ENCODE measurements around the gene CCDC9. TPM values are rescaled to one million over a fixed set of nuclear protein-coding genes. Genes with fewer than 3 reads are reported as not detected.

The CCDC9 gene
- total and polyA plus RNA-seq, 2 of the 13 experiments (the other 11 are each of a cell fraction or from before 2014, with no cell fraction given): 2.9 to 6.3 TPM

- TF ChIP-seq ARNT (IDR thresholded peaks at IDR 0.05) (no peak), SP140L (CRISPR knock-in tag; IDR thresholded peaks at IDR 0.05; ENCODE audit: borderline replicate concordance) (no peak), NFE2L1 (CRISPR knock-in tag; IDR thresholded peaks at IDR 0.05; ENCODE audit: borderline replicate concordance) (no peak), MBNL3 (CRISPR knock-in tag; conservative IDR thresholded peaks at IDR 0.05) (no peak), MIER3 (CRISPR knock-in tag; IDR thresholded peaks at IDR 0.05; ENCODE audit: borderline replicate concordance) (0 out of 2 replicates have a peak, but pooled peaks have one; percentile 34), CREB1 (IDR thresholded peaks at IDR 0.05) (peak; percentile 93), CREB1 (CRISPR knock-in tag; IDR thresholded peaks at IDR 0.05) (peak; percentile 96), THYN1 (CRISPR knock-in tag; IDR thresholded peaks at IDR 0.05; ENCODE audit: borderline replicate concordance, low read depth) (no peak), SPEN (CRISPR knock-in tag; IDR thresholded peaks at IDR 0.05; ENCODE audit: low read depth) (peak; percentile 72), MEF2D (CRISPR knock-in tag; IDR thresholded peaks at IDR 0.05) (no peak), SIN3A (IDR thresholded peaks at IDR 0.05; ENCODE audit: borderline replicate concordance, low read depth, low read length) (peak; percentile 62; the same call in 1 of the 2 replicates), ZBTB49 (CRISPR knock-in tag; IDR thresholded peaks at IDR 0.05; ENCODE audit: borderline replicate concordance) (no peak), BRF2 (CRISPR knock-in tag; IDR thresholded peaks at IDR 0.05) (no peak), KDM1A (CRISPR knock-in tag; IDR thresholded peaks at IDR 0.05) (peak; percentile 2; the same call in 1 of the 2 replicates), RBFOX2 (IDR thresholded peaks at IDR 0.05; ENCODE audit: low read depth, low read length) (peak; percentile 94), ZNF34 (CRISPR knock-in tag; IDR thresholded peaks at IDR 0.05; ENCODE audit: borderline replicate concordance) (no peak), ZNF124 (CRISPR knock-in tag; IDR thresholded peaks at IDR 0.05) (no peak), ZBTB14 (CRISPR knock-in tag; IDR thresholded peaks at IDR 0.05) (peak; percentile 82), AGO1 (IDR thresholded peaks at IDR 0.05; ENCODE audit: low read depth, low read length, poor library complexity, severe bottlenecking) (no peak), ATAD3A (CRISPR knock-in tag; IDR thresholded peaks at IDR 0.05) (no peak), PATZ1 (CRISPR knock-in tag; IDR thresholded peaks at IDR 0.05) (peak; percentile 33; the same call in 1 of the 2 replicates)
These were observed at the start of gene CCDC9 (continued) for GRCh38 chr19:47255879-47256692.
